HG03354 (cell line): Measurements from ENCODE around the gene CST6.
"Not testable (repeated sequence)": the region's sequence is repeated elsewhere in the genome, so short reads cannot be mapped to it uniquely, and the experiment has no call there.

Experiments
- ATAC-seq: cut with Tn5 transposase; IDR thresholded peaks from one replicate; pipeline ENCODE4 v1.9.1; 2021; ENCODE audit warnings: mild to moderate bottlenecking; ENCODE audit not compliant: unreplicated experiment, poor library complexity, severe bottlenecking

The CST6 gene

GRCh38 chr11:66012946-66013761 lies 1.3 kb downstream of the CST6 start:
- no peak for ATAC-seq

GRCh38 chr11:66013762-66014100 lies 1.9 kb downstream of the CST6 start:
- ATAC-seq = no peak

DNA sequence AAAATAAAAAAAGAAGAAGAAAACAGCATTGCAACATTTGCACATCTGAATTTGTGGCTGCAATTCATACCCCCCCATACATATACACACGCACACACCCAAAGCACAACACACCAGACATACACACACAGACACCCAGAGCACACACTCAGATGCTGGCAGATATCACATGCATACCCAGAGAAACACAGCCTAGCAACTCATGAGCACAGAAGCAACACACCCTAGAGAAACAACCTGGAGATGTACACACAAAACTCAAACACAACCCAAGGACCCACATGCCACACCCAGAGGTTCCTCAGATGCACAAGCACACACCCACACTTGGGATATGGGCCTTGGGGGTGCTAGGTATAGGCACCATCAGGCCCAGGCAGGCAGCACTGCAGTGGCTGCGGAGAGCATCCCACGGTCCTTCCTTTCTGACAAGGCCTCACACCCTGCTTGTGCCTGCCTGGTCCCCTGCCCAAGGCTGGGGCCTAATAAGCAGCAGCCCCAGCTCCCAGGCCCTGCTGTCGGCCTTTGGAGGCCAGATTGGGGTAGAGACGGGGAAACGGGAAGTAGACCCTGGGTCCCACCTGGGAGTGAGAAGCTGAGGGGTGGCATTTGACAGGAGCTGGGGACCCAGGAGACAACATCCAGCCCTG lies 3.1 kb downstream of the CST6 start:
- ATAC-seq = no peak

GRCh38 chr11:66015454-66015881 lies 3.7 kb downstream of the CST6 start:
- no peak for ATAC-seq

- ATAC-seq = no peak
Measured at GRCh38 chr11:66015936-66016792, 4.4 kb downstream of the CST6 start.

GRCh38 chr11:66016793-66017177 lies 5.0 kb downstream of the CST6 start:
- ATAC-seq = no peak

DNA sequence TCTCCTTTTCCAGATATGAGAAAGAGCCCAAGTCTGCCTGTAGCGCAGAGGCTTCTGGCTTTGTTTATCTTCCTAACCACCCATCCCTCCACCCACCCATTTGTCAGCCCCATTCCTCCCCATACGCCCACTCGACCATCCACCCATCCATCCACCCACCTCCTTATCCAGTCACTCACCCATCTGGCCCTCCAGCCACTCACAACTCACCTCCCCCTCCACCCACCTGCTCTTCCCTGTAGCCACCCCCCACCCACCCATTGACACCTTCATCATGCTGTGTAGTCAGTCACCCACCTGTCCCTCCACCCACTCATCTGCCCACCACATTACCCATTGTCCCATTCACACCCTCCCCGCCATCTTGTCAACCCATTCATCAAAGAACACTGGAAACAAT lies 5.5 kb downstream of the CST6 start:
- no peak for ATAC-seq

DNA sequence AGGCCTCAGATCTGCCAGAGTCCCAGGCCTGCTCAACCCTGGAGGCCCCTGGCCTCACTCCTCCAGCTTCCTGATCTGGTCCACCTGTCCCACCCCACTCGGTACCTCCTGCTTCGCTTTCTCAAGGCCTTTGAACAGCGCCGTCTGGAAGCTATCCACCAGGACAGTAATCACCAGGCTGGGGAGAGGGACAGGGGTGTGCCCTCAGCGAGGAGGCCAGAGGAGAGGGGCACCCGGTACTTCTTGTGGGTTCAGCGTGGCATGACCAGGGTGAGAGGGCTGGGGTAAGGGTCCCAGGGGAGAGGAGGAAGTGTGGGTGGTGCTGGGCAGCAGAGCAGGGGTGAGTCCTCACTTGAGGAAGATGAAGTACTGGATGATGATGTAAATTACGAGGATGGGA lies 8.4 kb downstream of the CST6 start:
- ATAC-seq = no peak

GRCh38 chr11:66020618-66021357 lies 9.0 kb downstream of the CST6 start:
- no peak for ATAC-seq

GRCh38 chr11:66022401-66023185 lies 10.8 kb downstream of the CST6 start:
- peak; percentile 51 for ATAC-seq

- ATAC-seq = not testable (repeated sequence)
Measured at GRCh38 chr11:66023186-66023440, 11.3 kb downstream of the CST6 start.

- ATAC-seq = no peak
Measured at GRCh38 chr11:66026017-66026529, 14.3 kb downstream of the CST6 start, which contains the start of gene CATSPER1. CATSPER1 (minus strand) TSS chr11:66026479; CDS start chr11:66026379, 100 bp downstream.

- ATAC-seq = no peak
Measured at GRCh38 chr11:66032957-66033735, 21.3 kb downstream of the CST6 start.

DNA sequence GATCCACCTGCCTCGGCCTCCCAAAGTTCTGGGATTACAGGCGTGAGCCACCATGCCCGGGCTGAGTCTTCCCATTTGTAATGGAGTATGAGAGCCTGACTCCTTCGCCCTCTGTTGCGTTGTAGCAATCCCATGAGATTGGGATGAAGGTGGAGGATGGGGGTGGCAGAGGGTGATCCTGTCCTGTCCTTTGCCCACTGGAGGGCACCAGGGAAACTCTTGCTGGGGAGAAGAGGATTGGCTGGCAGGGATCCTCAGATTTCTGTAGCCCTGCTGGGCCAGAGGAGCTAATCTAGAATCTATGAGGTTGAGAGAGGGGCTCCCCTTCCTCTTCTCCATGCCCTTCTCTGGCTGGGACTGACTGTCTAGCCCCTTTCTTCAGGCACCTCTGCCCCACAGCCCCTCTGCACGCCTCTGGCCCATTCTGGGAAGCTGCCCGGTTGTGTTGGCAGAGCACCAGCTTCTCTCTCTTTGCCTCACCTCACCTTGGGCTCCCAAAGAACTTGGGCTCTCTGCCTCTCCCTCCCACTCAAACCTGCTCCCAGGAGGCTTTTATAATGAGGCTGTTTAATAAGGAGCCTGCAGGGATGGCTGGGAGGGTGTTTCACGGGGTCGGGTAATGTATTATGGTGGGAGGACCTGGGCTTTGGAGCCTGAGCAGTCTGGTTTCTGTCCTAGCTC lies 24.0 kb downstream of the CST6 start:
- no peak for ATAC-seq

GRCh38 chr11:66036334-66036710 lies 24.5 kb downstream of the CST6 start:
- ATAC-seq = no peak

- no peak for ATAC-seq
Measured at GRCh38 chr11:66037327-66037726, 25.5 kb downstream of the CST6 start.

DNA sequence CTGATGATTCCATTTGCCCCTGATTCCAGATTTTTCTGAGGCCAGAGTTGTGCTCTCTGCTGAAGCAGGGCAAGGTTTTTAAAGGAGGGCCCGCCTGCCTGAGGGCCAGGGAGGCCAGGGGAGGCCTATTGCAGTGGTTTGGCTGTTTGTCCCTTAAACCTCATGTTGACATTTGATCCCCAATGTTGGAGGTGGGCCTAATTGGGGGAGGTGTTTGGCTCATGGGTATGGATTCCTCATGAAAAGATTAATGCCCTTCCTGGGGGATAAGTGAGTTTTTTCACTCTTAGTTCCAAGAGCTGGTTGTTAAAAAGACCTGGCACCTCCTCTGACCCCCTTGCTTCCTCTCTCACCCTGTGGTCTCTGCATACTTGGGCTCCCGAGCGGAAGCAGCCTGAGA lies 28.0 kb downstream of the CST6 start:
- ATAC-seq = no peak
